Small intestine (tissue), 7 donors: ENCODE results near the gene FRMD3. TPM values are rescaled to one million over a fixed set of nuclear protein-coding genes. Genes with fewer than 3 reads are reported as not detected.

ENCODE experiments used
- DNase-seq, 2 donors: peaks; one replicate each; pipeline versions ENCODE4 v3.0.0 to v3.0.0-alpha.2; 2013
- FAIRE-seq: peaks from 2 replicates; lab custom pipeline; 2012; peaks lifted over from hg19 to GRCh38; lab: Jason Lieb, UNC
- H3K27ac ChIP-seq, 3 donors: one replicate each; pipeline ENCODE4 v1.5.1; 2013; ENCODE audit warnings: low read length in 2 of 3, mild to moderate bottlenecking in 2 of 3, control low read depth in 1 of 3, inconsistent platforms in 1 of 3, low read depth in 1 of 3, moderate library complexity in 1 of 3
- H3K27me3 ChIP-seq, 3 donors: one replicate each; pipeline ENCODE4 v1.6.1; 2013; ENCODE audit warnings: low read length in 3 of 3, inconsistent platforms in 1 of 3; ENCODE audit not compliant: control insufficient read depth in 3 of 3, insufficient read depth in 3 of 3
- H3K36me3 ChIP-seq, 3 donors: one replicate each; pipeline ENCODE4 v1.6.1; 2013; ENCODE audit warnings: low read length in 3 of 3, inconsistent platforms in 1 of 3, low read depth in 1 of 3, mild to moderate bottlenecking in 1 of 3, moderate library complexity in 1 of 3; ENCODE audit not compliant: control insufficient read depth in 3 of 3, insufficient read depth in 2 of 3
- H3K4me1 ChIP-seq, 3 donors: one replicate each; pipeline ENCODE4 v1.6.1; 2013; ENCODE audit warnings: low read length in 2 of 3, inconsistent platforms in 1 of 3, low read depth in 1 of 3, mild to moderate bottlenecking in 1 of 3, moderate library complexity in 1 of 3; ENCODE audit not compliant: control insufficient read depth in 3 of 3, insufficient read depth in 2 of 3
- H3K4me3 ChIP-seq, 3 donors: one replicate each; pipeline ENCODE4 v1.5.1; 2013; ENCODE audit warnings: low read length in 3 of 3, control low read depth in 1 of 3, inconsistent platforms in 1 of 3, low read depth in 1 of 3, mild to moderate bottlenecking in 1 of 3, moderate library complexity in 1 of 3
- H3K9me3 ChIP-seq, 2 donors: one replicate each; pipeline ENCODE4 v1.6.1; 2013; ENCODE audit warnings: low read depth in 1 of 2, low read length in 1 of 2; ENCODE audit not compliant: control insufficient read depth in 2 of 2, insufficient read depth in 1 of 2
- WGBS, 3 donors: extraction: QIAGEN DNeasy Blood & Tissue Kit; methylation state at CpG; one replicate each; pipeline ENCODE4 v1.1.7; 2013; 5-methylcytosine and 5-hydroxymethylcytosine counted together
- polyA plus RNA-seq, 4 donors: library from polyadenylated mRNA; stranded (reverse) in 3 of 4; unstranded in 1 of 4; fragments of 200-250 nt in 3 of 4; fragments of 120-200 nt in 1 of 4; gene quantifications; one replicate each; pipeline versions ENCODE4 v1.2.1 to v1.2.3, GENCODE V29; 2013
- donor health status: healthy with polysubstance abuse.
- donor health status: control.
- donor health status: control.
- donor health status: Bipolar disorder and iron deficiency.
- donor health status: healthy.

FRMD3 gene
- polyA plus RNA-seq, 4 donors = 2.4 to 7.3 (median 4.5) TPM

DNA sequence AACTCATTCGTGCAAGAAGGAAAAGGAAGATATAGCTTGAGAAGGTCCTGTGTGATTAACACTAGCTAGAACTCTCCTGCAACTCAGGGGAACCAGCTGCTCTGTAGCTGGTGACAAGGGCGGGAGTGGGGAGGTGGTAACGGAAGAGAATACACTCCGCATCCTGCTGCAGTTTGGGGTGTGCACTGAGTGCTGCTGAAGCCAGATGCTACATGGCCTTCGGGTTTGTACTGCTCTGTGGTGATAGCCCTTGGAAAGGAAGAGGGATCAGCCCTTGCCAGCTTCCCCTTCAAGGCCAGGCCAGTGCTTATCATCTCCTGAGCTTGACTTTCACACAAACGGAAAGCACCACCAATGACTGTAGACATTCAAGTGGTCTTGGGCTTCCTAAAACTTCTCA, 34.3 kb downstream of the FRMD3 start:
- Histone ChIP-seq H3K27ac (no peak overlapping the region), H3K9me3 (no peaks in the 10 kb centered on the region), H3K27me3 (no peaks in the 10 kb centered on the region), H3K4me3 (no peak overlapping the region), H3K36me3 (no peaks in the 10 kb centered on the region), H3K4me1 (no peaks in the 10 kb centered on the region)
- DNase-seq = no peak
- 83 to 90% (median 87%) methylated on average over 6 of the region's 6 CpGs for WGBS, 3 donors
- FAIRE-seq = no peak

DNA sequence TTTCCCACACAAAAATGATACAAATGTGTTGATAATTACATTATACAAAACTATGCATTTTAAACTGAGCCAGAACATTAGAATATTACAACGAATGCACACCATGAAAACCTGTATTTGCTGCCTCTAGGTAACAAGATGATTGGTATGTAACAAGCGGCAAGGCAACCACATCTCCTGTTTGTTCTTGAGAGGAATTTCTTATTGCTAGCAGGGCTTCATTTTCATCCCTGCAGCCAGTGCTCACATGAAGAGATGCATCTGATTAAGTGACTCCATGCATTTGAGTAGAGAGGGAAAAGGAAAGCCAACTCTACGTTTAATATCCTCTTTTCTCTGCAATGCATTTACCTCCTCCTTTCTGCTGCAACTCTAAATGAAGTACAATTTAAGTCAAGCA, 36.6 kb downstream of the FRMD3 start:
- Histone ChIP-seq H3K27me3 (no peaks in the 10 kb centered on the region), H3K4me3 (no peak overlapping the region), H3K27ac (no peak overlapping the region), H3K36me3 (no peaks in the 10 kb centered on the region), H3K4me1 (no peaks in the 10 kb centered on the region), H3K9me3 (no peaks in the 10 kb centered on the region)
- FAIRE-seq (no peak), DNase-seq (no peak)
- 76 to 86% (median 83%) methylated on average over 3 of the region's 3 CpGs for WGBS, 3 donors

DNA sequence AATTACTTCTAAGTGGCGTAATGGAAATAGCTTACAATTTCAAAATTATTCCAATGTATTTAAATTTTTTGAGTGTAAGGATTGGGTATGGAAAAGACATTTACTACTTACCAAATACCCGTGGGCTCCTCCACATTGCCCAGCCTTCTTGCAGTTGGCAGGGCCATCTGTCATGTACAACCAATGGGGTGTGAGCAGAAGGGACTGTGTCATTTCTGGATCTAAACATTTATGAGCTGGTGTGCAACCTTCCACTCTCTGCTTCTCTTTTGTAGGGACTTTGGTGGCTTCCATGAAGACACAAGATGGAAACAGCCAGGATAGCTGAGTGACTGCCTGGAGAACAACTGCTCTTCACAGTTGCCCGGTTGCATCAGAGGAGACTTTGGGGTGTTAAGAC, 40.8 kb downstream of the FRMD3 start:
- Histone ChIP-seq H3K4me3 (no peak overlapping the region), H3K4me1 (no peaks in the 10 kb centered on the region), H3K27ac (no peak overlapping the region), H3K9me3 (no peaks in the 10 kb centered on the region), H3K27me3 (peaks cover 0 to 2% (median 0%) of the 10 kb centered on the region in 3 donors), H3K36me3 (no peaks in the 10 kb centered on the region)
- FAIRE-seq (no peak), DNase-seq (no peak)
- 94 to 98% (median 96%) methylated on average over 3 of the region's 3 CpGs for WGBS, 3 donors

DNA sequence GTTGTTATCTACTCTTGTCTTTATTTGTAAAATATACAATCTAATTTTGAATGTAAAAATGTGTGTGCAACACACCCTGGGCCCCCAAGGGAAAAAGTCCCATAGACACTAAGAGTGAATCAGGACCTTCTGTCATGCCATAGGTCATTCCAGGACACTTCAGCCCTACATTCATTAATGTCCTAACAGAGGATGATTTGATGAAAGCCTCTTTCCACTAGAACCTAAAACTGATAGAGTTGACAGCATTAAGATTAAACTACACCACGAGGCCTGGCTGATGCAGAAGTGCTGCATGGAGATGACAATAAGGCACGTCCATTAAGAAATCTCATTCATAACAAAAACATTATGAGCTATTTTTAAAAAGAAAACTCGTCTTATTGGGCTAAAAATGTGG, 46.2 kb downstream of the FRMD3 start:
- FAIRE-seq = no peak
- 67 to 88% (median 72%) methylated on average over 3 of the region's 3 CpGs for WGBS, 3 donors

DNA sequence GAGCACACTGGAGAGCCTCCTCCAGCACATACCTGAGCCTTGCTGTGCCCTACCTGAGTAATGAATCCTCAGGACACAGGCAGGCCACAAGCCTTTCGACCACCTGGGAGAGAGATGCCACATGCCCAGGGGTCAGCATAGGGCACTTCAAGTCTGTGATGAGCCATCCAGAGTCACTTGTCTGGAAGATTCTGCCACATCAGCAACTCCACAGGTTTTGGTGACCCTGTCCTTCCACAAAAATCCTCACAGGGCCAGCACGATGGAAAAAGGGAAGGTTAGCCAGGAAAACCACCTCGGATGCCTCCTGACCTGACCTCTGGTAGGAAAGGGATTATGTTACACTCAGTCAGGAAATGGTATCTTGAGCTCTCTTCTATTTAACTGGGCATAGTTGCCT, 46.8 kb downstream of the FRMD3 start:
- no peak for FAIRE-seq
- Histone ChIP-seq H3K27ac (no peak overlapping the region), H3K9me3 (no peaks in the 10 kb centered on the region), H3K4me3 (no peak overlapping the region), H3K4me1 (no peaks in the 10 kb centered on the region), H3K27me3 (peaks cover 0 to 2% (median 0%) of the 10 kb centered on the region in 3 donors), H3K36me3 (no peaks in the 10 kb centered on the region)
- DNase-seq = no peak
- whole genome bisulfite sequencing, 3 donors = 57 to 66% (median 62%) methylated on average over 3 of the region's 3 CpGs

More for the DNA sequence above, 46.2 kb downstream of the FRMD3 start:
- H3K27ac ChIP-seq = no peak overlapping the region
- H3K36me3 ChIP-seq = no peaks in the 10 kb centered on the region
- no peaks in the 10 kb centered on the region for H3K4me1 ChIP-seq
- no peak for DNase-seq
- H3K9me3 ChIP-seq = no peaks in the 10 kb centered on the region
- peaks cover 0 to 2% (median 0%) of the 10 kb centered on the region in 3 donors for H3K27me3 ChIP-seq
- no peak overlapping the region for H3K4me3 ChIP-seq

DNA sequence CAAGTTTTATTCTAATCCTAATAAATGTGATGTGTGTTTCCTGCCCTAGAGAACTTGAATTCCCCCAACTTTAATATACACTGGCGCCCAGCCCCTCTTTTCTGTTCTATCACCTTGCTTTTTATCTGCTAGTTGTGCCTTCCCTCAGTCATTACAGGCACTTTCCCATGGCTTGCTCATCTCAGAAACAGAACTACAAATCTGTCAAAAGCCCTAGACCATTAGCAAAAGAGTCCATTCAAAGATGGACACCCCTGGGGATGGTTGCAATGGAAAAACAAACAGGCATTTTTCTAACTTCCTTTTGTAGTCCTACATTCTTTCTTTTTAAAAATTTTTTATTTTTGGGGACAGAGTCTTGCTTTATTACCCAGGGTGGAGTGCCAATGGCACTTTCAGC, 48.2 kb downstream of the FRMD3 start:
- H3K36me3 ChIP-seq = no peaks in the 10 kb centered on the region
- no peak for FAIRE-seq
- no peak for DNase-seq
- H3K27ac ChIP-seq = no peak overlapping the region
- H3K27me3 ChIP-seq = peaks cover 0 to 2% (median 0%) of the 10 kb centered on the region in 3 donors
- H3K9me3 ChIP-seq = no peaks in the 10 kb centered on the region
- H3K4me1 ChIP-seq = no peaks in the 10 kb centered on the region
- WGBS, 3 donors = 96 to 100% (median 96%) methylated on average over 1 of the region's 1 CpG
- no peak overlapping the region for H3K4me3 ChIP-seq

DNA sequence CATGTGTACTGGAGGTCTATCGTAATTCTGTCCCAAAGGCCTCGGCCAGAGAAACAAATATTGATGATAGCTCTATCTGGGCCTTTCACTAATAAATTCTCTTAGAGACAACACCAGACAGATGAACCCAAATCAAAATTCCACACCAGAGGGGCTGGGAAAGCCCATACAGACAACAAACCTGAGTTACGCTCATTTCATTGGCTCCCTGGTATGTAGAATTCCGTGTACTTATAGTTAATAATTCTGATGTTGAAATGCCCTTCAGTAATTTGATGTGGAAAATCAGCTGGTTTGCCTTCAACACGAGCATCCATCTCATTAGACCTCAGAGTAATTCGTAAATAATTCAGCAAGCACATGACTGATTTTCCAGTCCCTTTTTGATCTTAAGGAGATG, 53.2 kb downstream of the FRMD3 start:
- no peak for DNase-seq
- 76 to 88% (median 84%) methylated on average over 6 of the region's 6 CpGs for WGBS, 3 donors
- no peaks in the 10 kb centered on the region for H3K9me3 ChIP-seq
- FAIRE-seq = no peak
- H3K4me3 ChIP-seq = no peak overlapping the region
- no peaks in the 10 kb centered on the region for H3K36me3 ChIP-seq
- H3K27ac ChIP-seq = no peak overlapping the region
- H3K4me1 ChIP-seq = no peaks in the 10 kb centered on the region
- H3K27me3 ChIP-seq = no peaks in the 10 kb centered on the region

DNA sequence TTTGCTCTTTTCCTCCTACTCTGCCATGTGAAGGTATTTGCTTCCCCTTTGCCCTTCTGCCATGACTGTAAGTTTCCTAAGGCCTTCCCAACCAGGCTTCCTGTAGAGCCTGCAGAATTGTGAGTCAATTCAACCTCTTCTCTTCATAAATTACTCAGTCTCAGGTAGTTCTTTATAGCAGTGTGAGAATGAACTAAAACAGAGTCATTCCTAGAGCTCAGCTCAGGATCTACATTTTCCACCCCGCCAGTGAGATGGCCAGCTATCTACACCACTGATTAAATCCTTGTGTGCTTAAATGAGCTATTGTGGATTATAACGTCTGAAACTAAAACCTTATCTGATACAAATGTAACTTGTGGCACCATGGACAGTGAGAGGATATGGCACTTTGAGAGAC, 55.0 kb downstream of the FRMD3 start:
- DNase-seq = no peak
- H3K9me3 ChIP-seq = no peaks in the 10 kb centered on the region
- no peaks in the 10 kb centered on the region for H3K36me3 ChIP-seq
- WGBS, 3 donors = 54 to 71% (median 60%) methylated on average over 2 of the region's 2 CpGs
- H3K27me3 ChIP-seq = no peaks in the 10 kb centered on the region
- H3K4me3 ChIP-seq = no peak overlapping the region
- H3K4me1 ChIP-seq = no peaks in the 10 kb centered on the region
- no peak overlapping the region for H3K27ac ChIP-seq
- FAIRE-seq = no peak

DNA sequence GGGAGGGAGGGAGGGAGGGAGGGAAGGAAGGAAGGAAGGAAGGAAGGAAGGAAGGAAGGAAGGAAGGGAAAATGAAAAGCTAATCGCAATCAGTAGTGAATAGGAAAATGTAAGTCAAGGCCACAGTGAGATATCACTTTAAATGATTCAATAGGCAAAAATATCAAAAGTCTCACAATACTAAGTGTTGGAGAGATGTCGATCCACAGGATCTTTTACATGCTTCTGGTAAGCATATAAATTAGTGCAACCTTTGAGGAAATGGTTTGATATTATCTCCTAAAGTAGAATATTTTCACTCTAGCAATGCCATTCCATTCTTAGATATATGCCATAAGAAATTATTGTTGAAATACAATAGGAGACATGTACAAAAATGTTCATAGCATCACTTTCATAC, 58.4 kb downstream of the FRMD3 start:
- no peaks in the 10 kb centered on the region for H3K9me3 ChIP-seq
- H3K27me3 ChIP-seq = no peaks in the 10 kb centered on the region
- H3K4me1 ChIP-seq = peaks cover 0 to 1% (median under 1%) of the 10 kb centered on the region in 3 donors
- H3K27ac ChIP-seq = no peak overlapping the region
- DNase-seq (no peak), FAIRE-seq (no peak)
- H3K36me3 ChIP-seq = no peaks in the 10 kb centered on the region
- WGBS, 3 donors = 87 to 93% (median 92%) methylated on average over 2 of the region's 2 CpGs
- H3K4me3 ChIP-seq = no peak overlapping the region
